GM19395 (cell line): Measurements from ENCODE around the gene BABAM2.

ENCODE experiments used
- ATAC-seq: cut with Tn5 transposase; IDR thresholded peaks from one replicate; pipeline ENCODE4 v1.9.1; 2021; ENCODE audit warnings: mild to moderate bottlenecking, moderate library complexity; ENCODE audit not compliant: unreplicated experiment

Gene BABAM2

GRCh38 chr2:28350196-28350595 lies 459.7 kb downstream of the BABAM2 start:
- no peak for ATAC-seq

- no peak for ATAC-seq
Measured at GRCh38 chr2:28350791-28351285, 460.3 kb downstream of the BABAM2 start.

GRCh38 chr2:28351621-28352020 lies 461.1 kb downstream of the BABAM2 start:
- no peak for ATAC-seq

- ATAC-seq: no peak
Measured at GRCh38 chr2:28352104-28352503, 461.6 kb downstream of the BABAM2 start.

- no peak for ATAC-seq
Measured at GRCh38 chr2:28352610-28353195, 462.2 kb downstream of the BABAM2 start.

- no peak for ATAC-seq
Measured at GRCh38 chr2:28354920-28355520, 464.5 kb downstream of the BABAM2 start.

GRCh38 chr2:28355521-28356094 lies 465.1 kb downstream of the BABAM2 start:
- ATAC-seq: no peak

GRCh38 chr2:28356095-28356911 lies 465.8 kb downstream of the BABAM2 start:
- no peak for ATAC-seq

- ATAC-seq: no peak
Measured at GRCh38 chr2:28357055-28357454, 466.5 kb downstream of the BABAM2 start.

- no peak for ATAC-seq
Measured at GRCh38 chr2:28357948-28358667, 467.6 kb downstream of the BABAM2 start.

- ATAC-seq: no peak
Measured at GRCh38 chr2:28358668-28359201, 468.2 kb downstream of the BABAM2 start.

DNA sequence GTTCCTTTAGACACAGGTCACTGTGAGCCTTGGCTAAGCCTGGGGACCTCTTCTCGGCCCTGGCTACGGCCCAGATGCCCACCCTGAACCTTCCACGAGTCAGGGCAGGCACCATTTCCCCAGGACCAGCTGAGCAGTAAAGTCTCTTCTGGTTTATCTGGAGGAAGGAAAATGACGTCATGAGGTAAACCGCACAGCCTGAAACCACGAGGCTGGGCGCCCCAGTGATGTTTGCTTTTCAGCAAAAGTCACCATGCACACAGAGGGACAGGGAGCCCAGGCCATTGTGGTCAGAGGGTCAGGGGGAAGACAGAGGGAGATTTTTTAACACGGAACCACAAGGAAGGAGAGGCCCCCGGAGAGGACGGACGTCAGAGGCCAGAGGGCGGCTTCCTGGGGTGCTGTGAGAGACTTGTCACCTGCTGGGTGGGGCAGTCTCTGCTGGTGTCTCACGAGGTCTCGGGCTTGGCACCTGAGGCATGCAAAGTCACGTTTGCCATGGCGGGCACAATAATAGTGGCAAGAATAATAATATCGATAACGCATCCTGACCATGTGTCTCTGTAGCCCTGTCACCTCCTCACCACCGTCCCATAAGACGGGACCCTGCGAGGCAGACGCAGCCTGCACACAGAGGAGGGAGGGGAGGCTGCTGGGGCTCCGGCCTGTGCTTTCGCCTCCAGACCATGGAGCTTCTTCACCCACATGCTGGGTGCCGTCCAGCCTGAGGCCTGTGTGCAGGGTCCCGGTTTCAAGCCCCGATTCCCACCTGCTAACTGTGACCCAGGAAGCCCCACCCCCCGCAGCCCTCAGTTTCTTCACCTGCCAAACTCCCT lies 468.9 kb downstream of the BABAM2 start:
- ATAC-seq: peak; percentile 86

GRCh38 chr2:28360058-28360717 lies 469.7 kb downstream of the BABAM2 start:
- no peak for ATAC-seq

- no peak for ATAC-seq
Measured at GRCh38 chr2:28360718-28361293, 470.3 kb downstream of the BABAM2 start.

GRCh38 chr2:28361991-28362710 lies 471.6 kb downstream of the BABAM2 start:
- ATAC-seq: no peak

GRCh38 chr2:28362991-28363521 lies 472.5 kb downstream of the BABAM2 start:
- ATAC-seq: no peak

DNA sequence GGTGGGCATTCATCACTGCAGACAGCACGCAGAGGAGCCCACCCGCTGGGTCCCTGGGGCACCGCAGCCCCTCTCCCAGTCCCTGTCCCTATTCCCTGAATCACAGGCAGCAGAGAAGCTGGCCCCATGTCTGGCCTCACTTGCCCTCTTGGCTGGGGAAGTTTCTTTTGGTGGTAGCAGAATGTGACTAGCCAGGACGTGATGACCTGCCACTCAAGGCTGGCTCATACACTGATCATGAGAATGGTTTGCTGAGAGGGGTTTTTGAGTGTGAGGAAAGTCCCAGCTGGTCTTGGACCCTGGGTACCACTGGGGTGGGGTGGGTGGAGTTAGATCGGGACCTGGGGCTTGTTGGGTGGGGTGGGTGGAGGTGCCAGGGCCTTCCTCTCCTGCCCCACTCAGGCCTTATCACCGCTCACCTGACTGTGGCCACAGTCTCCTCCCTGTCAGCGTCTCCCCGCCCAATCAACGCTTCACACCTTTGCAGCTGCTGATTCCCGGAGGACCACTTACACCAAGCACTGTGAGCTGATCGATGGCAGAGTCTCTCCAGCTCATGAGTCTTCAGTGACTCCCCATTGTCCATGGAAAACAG lies 473.3 kb downstream of the BABAM2 start:
- no peak for ATAC-seq

GRCh38 chr2:28364610-28365009 lies 474.1 kb downstream of the BABAM2 start:
- no peak for ATAC-seq
